Measurements from ENCODE around the gene LCE3A. TPM values are rescaled to one million over a fixed set of nuclear protein-coding genes. Genes with fewer than 3 reads are reported as not detected.

The LCE3A gene
- total and polyA plus RNA-seq, 11 donors = not detected

- no peak for ATAC-seq
- H3K9me3 ChIP-seq = no peaks in the 10 kb centered on the region
- WGBS, 4 donors = 34 to 46% (median 42%) methylated on average over 3 of the region's 3 CpGs
- H3K4me1 ChIP-seq = no peaks in the 10 kb centered on the region
- intact Hi-C loops (cut with DNase I) = no loop called here
- no peak for TF ChIP-seq CTCF (IDR thresholded peaks at IDR 0.05)
- TF ChIP-seq POLR2A (IDR thresholded peaks at IDR 0.05) = no peak
- no peak for DNase-seq
- H3K36me3 ChIP-seq = no peaks in the 10 kb centered on the region
- no peak overlapping the region for H3K27ac ChIP-seq
- H3K27me3 ChIP-seq = peaks cover 0 to 6% (median 0%) of the 10 kb centered on the region in 9 donors
- no peak overlapping the region for H3K4me3 ChIP-seq
Observed at GRCh38 chr1:152645146-152645545, 22.2 kb upstream of the LCE3A start.

- H3K27me3 ChIP-seq = peaks cover 0 to 6% (median 0%) of the 10 kb centered on the region in 9 donors
- ATAC-seq = no peak
- no peak overlapping the region for H3K4me3 ChIP-seq
- intact Hi-C loops (cut with DNase I) = no loop called here
- peaks cover 0 to 6% (median 0%) of the 10 kb centered on the region in 12 donors for H3K9me3 ChIP-seq
- no peak for DNase-seq
- WGBS, 4 donors = 56 to 66% (median 61%) methylated on average over 3 of the region's 3 CpGs
- H3K27ac ChIP-seq = no peak overlapping the region
- no peaks in the 10 kb centered on the region for H3K4me1 ChIP-seq
- TF ChIP-seq CTCF (IDR thresholded peaks at IDR 0.05) = no peak
- no peak for TF ChIP-seq POLR2A (IDR thresholded peaks at IDR 0.05)
- no peaks in the 10 kb centered on the region for H3K36me3 ChIP-seq
Observed at GRCh38 chr1:152643945-152644344, 21.0 kb upstream of the LCE3A start.

- ATAC-seq = no peak
- Histone ChIP-seq H3K27me3 (no peaks in the 10 kb centered on the region), H3K4me1 (no peaks in the 10 kb centered on the region), H3K9me3 (peaks cover 0 to 15% (median 3%) of the 10 kb centered on the region in 12 donors), H3K4me3 (no peak overlapping the region), H3K27ac (no peak overlapping the region), H3K36me3 (no peaks in the 10 kb centered on the region)
- intact Hi-C loops (cut with DNase I) = no loop called here
- TF ChIP-seq POLR2A (IDR thresholded peaks at IDR 0.05) (no peak), CTCF (IDR thresholded peaks at IDR 0.05) (no peak)
- 40 to 69% (median 64%) methylated on average over 1 of the region's 1 CpG for WGBS, 4 donors
- DNase-seq = no peak
Observed at GRCh38 chr1:152640351-152640750, 17.4 kb upstream of the LCE3A start.

GRCh38 chr1:152630596-152630995, 7.7 kb upstream of the LCE3A start:
- TF ChIP-seq CTCF (IDR thresholded peaks at IDR 0.05) (no peak), POLR2A (IDR thresholded peaks at IDR 0.05) (no peak)
- no peak overlapping the region for H3K4me3 ChIP-seq
- H3K27ac ChIP-seq = no peak overlapping the region
- ATAC-seq (no peak), DNase-seq (no peak)
- intact Hi-C loops (cut with DNase I) = no loop called here
- peaks cover 0 to 17% (median 0%) of the 10 kb centered on the region in 12 donors for H3K9me3 ChIP-seq
- H3K36me3 ChIP-seq = no peaks in the 10 kb centered on the region
- H3K4me1 ChIP-seq = no peaks in the 10 kb centered on the region
- no peaks in the 10 kb centered on the region for H3K27me3 ChIP-seq
- 82 to 87% (median 85%) methylated on average over 3 of the region's 3 CpGs for whole genome bisulfite sequencing, 4 donors

Data from heart left ventricle (tissue), 16 donors.